ENCODE measurements around the gene SCN3A. TPM values are rescaled to one million over a fixed set of nuclear protein-coding genes. Genes with fewer than 3 reads are reported as not detected.
A peak's percentile ranks its signal among the peaks of the same experiment; 100 is the strongest.

The SCN3A gene
- total RNA-seq, 1 experiment from 2014 or later: not detected

- BruUV-seq (replicated peaks): no TSS peak
- H3K4me1 ChIP-seq (ENCODE audit: control insufficient read depth, insufficient read depth, low read length): no peaks in the 10 kb centered on the region
- POLR2A ChIA-PET: interaction anchor here (0.6 kb wide), 1 partner anchor 625 kb away, joined by 3 read pairs; no protein-coding TSS in a partner anchor
- no peaks in the 10 kb centered on the region for H3K36me3 ChIP-seq (ENCODE audit: control insufficient read depth, insufficient read depth, low read length)
- H3K27me3 ChIP-seq (ENCODE audit: control insufficient read depth, insufficient read depth, low read length): no peaks in the 10 kb centered on the region
- intact Hi-C loops (cut with micrococcal nuclease; ENCODE audit: unreplicated experiment) (no loop called here), in situ Hi-C loops (cut with HindIII; ENCODE audit: low pct_unique_long_range_greater_than_20kb, low sequenced_read_pairs) (no loop called here)
- ATAC-seq (peak; percentile 60; the same call in 1 of the 2 replicates), DNase-seq (ENCODE audit: low read depth, low spot score) (no peak)
- no peaks in the 10 kb centered on the region for H3K9me3 ChIP-seq (ENCODE audit: control insufficient read depth, insufficient read depth, low read depth, low read length)
- CTCF ChIA-PET: no interaction called here
- peak overlapping the region in 1 of 2 experiments; percentile 2; a peak in 1 of 4 replicates for H3K4me3 ChIP-seq (ENCODE audit: low read depth in 2 of 2, low read length in 2 of 2)
- no peak for TF ChIP-seq REST (IDR thresholded peaks at IDR 0.05; ENCODE audit: insufficient read depth in 1 of 2, low read depth in 2 of 2, low read length in 1 of 2)
- no peak for TF ChIP-seq SIN3A (IDR thresholded peaks at IDR 0.05; ENCODE audit: borderline replicate concordance, insufficient read depth, low read depth, low read length)
- TF ChIP-seq POLR2AphosphoS5 (IDR thresholded peaks at IDR 0.05; ENCODE audit: low read depth, low read length): no peak
- no peak overlapping the region for H3K27ac ChIP-seq (ENCODE audit: low read length)
These were observed 136.0 kb downstream of the SCN3A start for GRCh38 chr2:165067643-165068486.

GRCh38 chr2:165064743-165065142, 139.1 kb downstream of the SCN3A start:
- Histone ChIP-seq H3K4me3 (ENCODE audit: low read depth in 2 of 2, low read length in 2 of 2) (no peak overlapping the region), H3K27ac (ENCODE audit: low read length) (no peak overlapping the region), H3K36me3 (ENCODE audit: control insufficient read depth, insufficient read depth, low read length) (no peaks in the 10 kb centered on the region), H3K9me3 (ENCODE audit: control insufficient read depth, insufficient read depth, low read depth, low read length) (no peaks in the 10 kb centered on the region), H3K27me3 (ENCODE audit: control insufficient read depth, insufficient read depth, low read length) (no peaks in the 10 kb centered on the region), H3K4me1 (ENCODE audit: control insufficient read depth, insufficient read depth, low read length) (no peaks in the 10 kb centered on the region)
- DNase-seq (ENCODE audit: low read depth, low spot score) (no peak), ATAC-seq (no peak)
- no TSS peak for BruUV-seq (replicated peaks)
- ChIA-PET CTCF (no interaction called here), POLR2A (no interaction called here)
- in situ Hi-C loops (cut with HindIII; ENCODE audit: low pct_unique_long_range_greater_than_20kb, low sequenced_read_pairs): no loop called here
- TF ChIP-seq SIN3A (IDR thresholded peaks at IDR 0.05; ENCODE audit: borderline replicate concordance, insufficient read depth, low read depth, low read length): no peak
- no peak for TF ChIP-seq CTCF (IDR thresholded peaks at IDR 0.05)
- TF ChIP-seq TCF7L2 (IDR thresholded peaks at IDR 0.05; ENCODE audit: low read depth, low read length): no peak
- no peak for TF ChIP-seq POLR2AphosphoS5 (IDR thresholded peaks at IDR 0.05; ENCODE audit: low read depth, low read length)
- TF ChIP-seq REST (IDR thresholded peaks at IDR 0.05; ENCODE audit: insufficient read depth in 1 of 2, low read depth in 2 of 2, low read length in 1 of 2): no peak
- intact Hi-C loops (cut with micrococcal nuclease; ENCODE audit: unreplicated experiment): no loop called here
